HepG2 (cell line): ENCODE results near the gene ALOX12. TPM values are rescaled to one million over a fixed set of nuclear protein-coding genes. Genes with fewer than 3 reads are reported as not detected.

Experiments
- AHR ChIP-seq: IDR thresholded peaks from 2 replicates; pipeline ENCODE4 v1.6.1; 2018; ENCODE audit warnings: missing genetic modification reagents, missing compliant biosample characterization
- ATAD3A ChIP-seq: sonication (generic); formaldehyde crosslinking; IDR thresholded peaks from 2 replicates; pipeline ENCODE4 v1.4.0; 2020; ENCODE audit warnings: missing genetic modification reagents
- CREM ChIP-seq, 2 experiments: sonication (generic) in 1 of 2; formaldehyde crosslinking in 1 of 2; IDR thresholded peaks; 2 replicates each; pipeline versions ENCODE4 v1.4.0 to v1.6.1; 2016 to 2020; ENCODE audit warnings: antibody characterized with exemption in 1 of 2, mild to moderate bottlenecking in 1 of 2, missing genetic modification reagents in 1 of 2
- ELF3 ChIP-seq: IDR thresholded peaks from 2 replicates; pipeline ENCODE4 v1.6.1; 2016; ENCODE audit warnings: missing genetic modification reagents, missing compliant biosample characterization
- HCFC1 ChIP-seq: fragments of 150-350 bp; IDR thresholded peaks from 2 replicates; pipeline ENCODE4 v1.6.1; 2014; ENCODE audit warnings: low read depth, low read length
- NR2C2 ChIP-seq: sonication (generic); formaldehyde crosslinking; IDR thresholded peaks from 2 replicates; pipeline ENCODE4 v1.4.0; 2020; ENCODE audit warnings: missing genetic modification reagents, mild to moderate bottlenecking, moderate library complexity, borderline replicate concordance
- NR2F1 ChIP-seq, 2 experiments: fragments of 450-650 bp in 1 of 2; formaldehyde crosslinking in 1 of 2; IDR thresholded peaks; 2 replicates each; pipeline versions ENCODE4 v1.5.0 to v1.6.1; 2016 to 2020; ENCODE audit warnings: mild to moderate bottlenecking in 1 of 2, missing compliant biosample characterization in 1 of 2, missing genetic modification reagents in 1 of 2, moderate library complexity in 1 of 2
- PAX8 ChIP-seq: sonication (generic); formaldehyde crosslinking; IDR thresholded peaks from 2 replicates; pipeline ENCODE4 v1.8.0; 2022; ENCODE audit warnings: mild to moderate bottlenecking, missing genetic modification reagents, borderline replicate concordance
- SMC3 ChIP-seq: IDR thresholded peaks from 2 replicates; pipeline ENCODE4 v1.6.1; 2011; ENCODE audit warnings: low read length, improper control_type of control experiment
- SNRNP70 ChIP-seq: fragments of 200-400 bp; formaldehyde crosslinking; IDR thresholded peaks from 2 replicates; pipeline ENCODE4 v1.6.1; 2017; ENCODE audit warnings: mild to moderate bottlenecking, low read depth, low read length, moderate library complexity
- SYNCRIP ChIP-seq: fragments of 200-400 bp; formaldehyde crosslinking; IDR thresholded peaks from 2 replicates; pipeline ENCODE4 v1.6.1; 2018; ENCODE audit warnings: mild to moderate bottlenecking, low read depth, low read length; ENCODE audit not compliant: insufficient read depth
- TGIF2 ChIP-seq: IDR thresholded peaks from 2 replicates; pipeline ENCODE4 v1.6.1; 2016; ENCODE audit warnings: control low read depth, missing compliant biosample characterization
- YEATS4 ChIP-seq: sonication (generic); formaldehyde crosslinking; IDR thresholded peaks from 2 replicates; pipeline ENCODE4 v1.4.0; 2020; ENCODE audit warnings: missing genetic modification reagents, borderline replicate concordance
- ZFP82 ChIP-seq: sonication (generic); formaldehyde crosslinking; IDR thresholded peaks from 2 replicates; pipeline ENCODE4 v1.5.1; 2020; ENCODE audit warnings: mild to moderate bottlenecking, missing genetic modification reagents, borderline replicate concordance
- ZFX ChIP-seq: sonication (generic); formaldehyde crosslinking; IDR thresholded peaks from 2 replicates; pipeline ENCODE4 v1.4.0; 2020; ENCODE audit warnings: mild to moderate bottlenecking, low read depth, missing genetic modification reagents, moderate library complexity
- ZMYM3 ChIP-seq: sonication (generic); formaldehyde crosslinking; IDR thresholded peaks from 2 replicates; pipeline ENCODE4 v1.5.1; 2020; ENCODE audit warnings: mild to moderate bottlenecking, missing genetic modification reagents
- ZNF160 ChIP-seq: sonication (generic); formaldehyde crosslinking; IDR thresholded peaks from 2 replicates; pipeline ENCODE4 v1.8.0; 2022; ENCODE audit warnings: mild to moderate bottlenecking, inconsistent platforms, missing genetic modification reagents
- ZNF205 ChIP-seq: IDR thresholded peaks from 2 replicates; pipeline ENCODE4 v1.6.1; 2018; ENCODE audit warnings: missing biosample characterization, missing genetic modification reagents
- ZNF260 ChIP-seq: sonication (generic); formaldehyde crosslinking; IDR thresholded peaks from 2 replicates; pipeline ENCODE4 v1.4.0; 2020; ENCODE audit warnings: missing genetic modification reagents, low read depth, mild to moderate bottlenecking, borderline replicate concordance
- ZNF430 ChIP-seq: sonication (generic); formaldehyde crosslinking; IDR thresholded peaks from 2 replicates; pipeline ENCODE4 v1.9.0; 2021; ENCODE audit warnings: mild to moderate bottlenecking, missing genetic modification reagents
- ZNF460 ChIP-seq: sonication (generic); formaldehyde crosslinking; IDR thresholded peaks from 2 replicates; pipeline ENCODE4 v1.5.1; 2020; ENCODE audit warnings: missing genetic modification reagents, mild to moderate bottlenecking, borderline replicate concordance
- ZNF629 ChIP-seq: sonication (generic); formaldehyde crosslinking; conservative IDR thresholded peaks from 2 replicates; pipeline ENCODE4 v1.5.0; 2020; ENCODE audit warnings: missing genetic modification reagents
- polyA plus RNA-seq, 8 experiments: library from polyadenylated mRNA; depleted of rRNA in 3 of 8; stranded (reverse) in 7 of 8; unstranded in 1 of 8; fragments of >200 nt; fragmentation: Illumina TruSeq in 4 of 8; extraction: Trizol in 4 of 8; gene quantifications; 2 replicates each; pipeline versions ENCODE4 v1.2.1 to v1.2.3, GENCODE V29; 2011 to 2016; ENCODE audit warnings: low read depth in 4 of 8, missing spikeins in 1 of 8, mixed read lengths in 1 of 8; ENCODE audit not compliant: insufficient read depth in 1 of 8
- total RNA-seq, 5 experiments: library from RNA; depleted of rRNA; stranded (reverse); fragments of >200 nt; fragmentation: Illumina TruSeq; extraction: Trizol; gene quantifications; 2 replicates each; pipeline ENCODE4 v1.2.3, GENCODE V29; 2016; ENCODE audit warnings: low read depth in 1 of 5
- TF ChIP-seq, protein P1 (sequence below): sonication (generic); formaldehyde crosslinking; IDR thresholded peaks from 2 replicates; pipeline ENCODE4 v1.8.0; 2023; ENCODE audit warnings: mild to moderate bottlenecking, missing genetic modification reagents
- TF ChIP-seq, protein P2 (sequence below): sonication (generic); formaldehyde crosslinking; conservative IDR thresholded peaks from 2 replicates; pipeline ENCODE4 v1.4.0; 2020; ENCODE audit warnings: mild to moderate bottlenecking, missing genetic modification reagents, moderate library complexity
- TF ChIP-seq, protein P3 (sequence below): sonication (generic); formaldehyde crosslinking; IDR thresholded peaks from 2 replicates; pipeline ENCODE4 v1.5.1; 2020; ENCODE audit warnings: missing genetic modification reagents, mild to moderate bottlenecking, borderline replicate concordance

The ALOX12 gene
- total and polyA plus RNA-seq, 2 of the 13 experiments (the other 11 are each of a cell fraction or from before 2014, with no cell fraction given): not detected

DNA sequence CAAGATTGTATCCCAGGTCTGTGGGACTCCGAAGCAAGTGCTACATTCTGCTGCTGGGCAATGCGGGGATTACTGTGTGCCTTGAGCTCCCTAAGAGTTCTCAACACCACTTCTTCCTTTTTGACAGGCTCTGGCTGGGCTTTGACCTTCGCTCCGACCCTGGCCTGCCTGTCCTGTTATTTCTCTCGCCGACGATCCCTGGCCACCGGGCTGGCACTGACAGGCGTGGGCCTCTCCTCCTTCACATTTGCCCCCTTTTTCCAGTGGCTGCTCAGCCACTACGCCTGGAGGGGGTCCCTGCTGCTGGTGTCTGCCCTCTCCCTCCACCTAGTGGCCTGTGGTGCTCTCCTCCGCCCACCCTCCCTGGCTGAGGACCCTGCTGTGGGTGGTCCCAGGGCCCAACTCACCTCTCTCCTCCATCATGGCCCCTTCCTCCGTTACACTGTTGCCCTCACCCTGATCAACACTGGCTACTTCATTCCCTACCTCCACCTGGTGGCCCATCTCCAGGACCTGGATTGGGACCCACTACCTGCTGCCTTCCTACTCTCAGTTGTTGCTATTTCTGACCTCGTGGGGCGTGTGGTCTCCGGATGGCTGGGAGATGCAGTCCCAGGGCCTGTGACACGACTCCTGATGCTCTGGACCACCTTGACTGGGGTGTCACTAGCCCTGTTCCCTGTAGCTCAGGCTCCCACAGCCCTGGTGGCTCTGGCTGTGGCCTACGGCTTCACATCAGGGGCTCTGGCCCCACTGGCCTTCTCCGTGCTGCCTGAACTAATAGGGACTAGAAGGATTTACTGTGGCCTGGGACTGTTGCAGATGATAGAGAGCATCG, 42.4 kb downstream of the ALOX12 start (continued):
- TF ChIP-seq ZFX (peak; percentile 37), ZNF260 (CRISPR knock-in tag) (no peak), SMC3 (no peak), ZMYM3 (no peak; the same call in 1 of the 2 replicates), ZNF160 (CRISPR knock-in tag) (no peak), PAX8 (no peak), CREM (IDR thresholded peaks at IDR 0.05) (no peak), CREM (CRISPR knock-in tag; IDR thresholded peaks at IDR 0.05) (no peak), YEATS4 (0 out of 2 replicates have a peak, but pooled peaks have one; percentile 17), TGIF2 (CRISPR knock-in tag) (no peak), SNRNP70 (no peak), ZNF460 (no peak), SYNCRIP (no peak), NR2C2 (CRISPR knock-in tag) (no peak), ELF3 (CRISPR knock-in tag) (peak; percentile 5; the same call in 1 of the 2 replicates), AHR (no peak), ZNF205 (CRISPR knock-in tag) (no peak), ZNF629 (CRISPR knock-in tag) (0 out of 2 replicates have a peak, but pooled peaks have one; percentile 26), ZFP82 (CRISPR knock-in tag) (no peak), ATAD3A (no peak), NR2F1 (CRISPR knock-in tag; IDR thresholded peaks at IDR 0.05) (no peak), HCFC1 (no peak), ZNF430 (CRISPR knock-in tag) (no peak)
- TF ChIP-seq, protein P1, sequence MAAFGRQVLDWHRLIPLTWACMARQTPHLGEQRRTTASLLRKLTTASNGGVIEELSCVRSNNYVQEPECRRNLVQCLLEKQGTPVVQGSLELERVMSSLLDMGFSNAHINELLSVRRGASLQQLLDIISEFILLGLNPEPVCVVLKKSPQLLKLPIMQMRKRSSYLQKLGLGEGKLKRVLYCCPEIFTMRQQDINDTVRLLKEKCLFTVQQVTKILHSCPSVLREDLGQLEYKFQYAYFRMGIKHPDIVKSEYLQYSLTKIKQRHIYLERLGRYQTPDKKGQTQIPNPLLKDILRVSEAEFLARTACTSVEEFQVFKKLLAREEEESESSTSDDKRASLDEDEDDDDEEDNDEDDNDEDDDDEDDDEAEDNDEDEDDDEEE (CRISPR knock-in tag): 0 out of 2 replicates have a peak, but pooled peaks have one; percentile 48
- TF ChIP-seq, protein P2, sequence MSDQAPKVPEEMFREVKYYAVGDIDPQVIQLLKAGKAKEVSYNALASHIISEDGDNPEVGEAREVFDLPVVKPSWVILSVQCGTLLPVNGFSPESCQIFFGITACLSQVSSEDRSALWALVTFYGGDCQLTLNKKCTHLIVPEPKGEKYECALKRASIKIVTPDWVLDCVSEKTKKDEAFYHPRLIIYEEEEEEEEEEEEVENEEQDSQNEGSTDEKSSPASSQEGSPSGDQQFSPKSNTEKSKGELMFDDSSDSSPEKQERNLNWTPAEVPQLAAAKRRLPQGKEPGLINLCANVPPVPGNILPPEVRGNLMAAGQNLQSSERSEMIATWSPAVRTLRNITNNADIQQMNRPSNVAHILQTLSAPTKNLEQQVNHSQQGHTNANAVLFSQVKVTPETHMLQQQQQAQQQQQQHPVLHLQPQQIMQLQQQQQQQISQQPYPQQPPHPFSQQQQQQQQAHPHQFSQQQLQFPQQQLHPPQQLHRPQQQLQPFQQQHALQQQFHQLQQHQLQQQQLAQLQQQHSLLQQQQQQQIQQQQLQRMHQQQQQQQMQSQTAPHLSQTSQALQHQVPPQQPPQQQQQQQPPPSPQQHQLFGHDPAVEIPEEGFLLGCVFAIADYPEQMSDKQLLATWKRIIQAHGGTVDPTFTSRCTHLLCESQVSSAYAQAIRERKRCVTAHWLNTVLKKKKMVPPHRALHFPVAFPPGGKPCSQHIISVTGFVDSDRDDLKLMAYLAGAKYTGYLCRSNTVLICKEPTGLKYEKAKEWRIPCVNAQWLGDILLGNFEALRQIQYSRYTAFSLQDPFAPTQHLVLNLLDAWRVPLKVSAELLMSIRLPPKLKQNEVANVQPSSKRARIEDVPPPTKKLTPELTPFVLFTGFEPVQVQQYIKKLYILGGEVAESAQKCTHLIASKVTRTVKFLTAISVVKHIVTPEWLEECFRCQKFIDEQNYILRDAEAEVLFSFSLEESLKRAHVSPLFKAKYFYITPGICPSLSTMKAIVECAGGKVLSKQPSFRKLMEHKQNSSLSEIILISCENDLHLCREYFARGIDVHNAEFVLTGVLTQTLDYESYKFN (CRISPR knock-in tag): peak; percentile 38; the same call in 1 of the 2 replicates
- TF ChIP-seq, protein P3, sequence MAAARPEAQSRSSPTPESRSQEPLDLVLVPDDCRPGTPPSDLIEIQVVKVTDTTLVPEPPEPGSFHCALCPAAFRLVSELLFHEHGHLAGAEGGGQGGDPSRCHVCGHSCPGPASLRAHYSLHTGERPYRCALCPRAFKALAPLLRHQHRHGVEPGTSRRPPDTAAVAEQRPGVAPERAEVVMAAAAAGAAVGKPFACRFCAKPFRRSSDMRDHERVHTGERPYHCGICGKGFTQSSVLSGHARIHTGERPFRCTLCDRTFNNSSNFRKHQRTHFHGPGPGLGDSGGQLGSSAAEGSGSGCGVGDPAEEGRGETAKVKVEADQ (CRISPR knock-in tag): no peak
